Fibroblast of the aortic adventitia (primary cell): ENCODE measurements around the gene TPK1. TPM values are rescaled to one million over a fixed set of nuclear protein-coding genes. Genes with fewer than 3 reads are reported as not detected.
A peak's percentile ranks its signal among the peaks of the same experiment; 100 is the strongest.
"Not testable (repeated sequence)": the region's sequence is repeated elsewhere in the genome, so short reads cannot be mapped to it uniquely, and the experiment has no call there.

Source experiments
- DNase-seq: peaks from one replicate; pipeline ENCODE4 v3.0.0-alpha.2; 2010; ENCODE audit warnings: low read depth
- H3K4me3 ChIP-seq: 2 replicates; pipeline ENCODE4 v1.5.1; 2011; ENCODE audit warnings: low read depth, mild to moderate bottlenecking, control low read depth, low read length, moderate library complexity
- CTCF ChIP-seq: IDR thresholded peaks from 2 replicates; pipeline ENCODE4 v1.5.1; 2011; ENCODE audit warnings: mild to moderate bottlenecking, low read length, control low read depth, inconsistent platforms; ENCODE audit not compliant: insufficient read depth
- total RNA-seq: library from RNA; depleted of rRNA; stranded (reverse); fragments of >200 nt; gene quantifications from 2 replicates; pipeline ENCODE4 v1.2.3, GENCODE V29; 2012; ENCODE audit warnings: low replicate concordance

TPK1 gene
- total RNA-seq, 1 donor = 7.6 TPM

- no peak for TF ChIP-seq CTCF
- H3K4me3 ChIP-seq = no peak overlapping the region
- no peak for DNase-seq
Observed at GRCh38 chr7:144596953-144597352, 238.9 kb downstream of the TPK1 start.

GRCh38 chr7:144594580-144594979 lies 241.3 kb downstream of the TPK1 start:
- DNase-seq = no peak
- no peak overlapping the region for H3K4me3 ChIP-seq
- no peak for TF ChIP-seq CTCF

- no peak for TF ChIP-seq CTCF
- DNase-seq = peak; percentile 10
- no peak overlapping the region for H3K4me3 ChIP-seq
Observed at GRCh38 chr7:144588559-144589051, 247.2 kb downstream of the TPK1 start.

GRCh38 chr7:144587701-144588100 lies 248.2 kb downstream of the TPK1 start:
- no peak overlapping the region for H3K4me3 ChIP-seq
- DNase-seq = no peak
- TF ChIP-seq CTCF = no peak

GRCh38 chr7:144584726-144585125 lies 251.1 kb downstream of the TPK1 start:
- no peak for TF ChIP-seq CTCF
- no peak for DNase-seq
- no peak overlapping the region for H3K4me3 ChIP-seq

- H3K4me3 ChIP-seq = no peak overlapping the region
- DNase-seq = no peak
- TF ChIP-seq CTCF = no peak
Observed at GRCh38 chr7:144579687-144580086, 256.2 kb downstream of the TPK1 start.

- no peak overlapping the region for H3K4me3 ChIP-seq
- DNase-seq = no peak
- no peak for TF ChIP-seq CTCF
Observed at GRCh38 chr7:144575456-144575855, 260.4 kb downstream of the TPK1 start.

GRCh38 chr7:144574753-144575152 lies 261.1 kb downstream of the TPK1 start:
- not testable (repeated sequence) for H3K4me3 ChIP-seq, DNase-seq
